Measurements from ENCODE around the gene PHC2.

GRCh38 chr1:33322870-33323585 lies 107.9 kb downstream of the PHC2 start:
- no peak for TF ChIP-seq FOXM1 (IDR thresholded peaks at IDR 0.05; ENCODE audit: borderline replicate concordance, low read depth)
- TF ChIP-seq REST (IDR thresholded peaks at IDR 0.05; ENCODE audit: low read depth), result no peak
- no peak for TF ChIP-seq TEAD4 (IDR thresholded peaks at IDR 0.05)
- TF ChIP-seq MAX (IDR thresholded peaks at IDR 0.05), result no peak
- no peak for TF ChIP-seq TAF1 (IDR thresholded peaks at IDR 0.05; ENCODE audit: low read depth)
- TF ChIP-seq ZBTB7A (IDR thresholded peaks at IDR 0.05; ENCODE audit: low read depth), result no peak
- no peak for TF ChIP-seq EP300 (IDR thresholded peaks at IDR 0.05; ENCODE audit: borderline replicate concordance)
- TF ChIP-seq CEBPB (IDR thresholded peaks at IDR 0.05), result no peak
- TF ChIP-seq CREB1 (IDR thresholded peaks at IDR 0.05; ENCODE audit: low read depth), result no peak
- no peak for TF ChIP-seq RAD21 (IDR thresholded peaks at IDR 0.05; ENCODE audit: low read depth)
- no peak for TF ChIP-seq TCF12 (IDR thresholded peaks at IDR 0.05; ENCODE audit: low read depth)
